WTC11 (cell line): ENCODE data around the gene SAFB2. TPM values are rescaled to one million over a fixed set of nuclear protein-coding genes. Genes with fewer than 3 reads are reported as not detected.

ENCODE experiments used
- ATAC-seq: fragments of 200-7000 bp; cut with Tn5 transposase; 2 replicates; pipeline ENCODE4 v1.10.0; 2021; ENCODE audit warnings: mild to moderate bottlenecking, moderate library complexity
- CTCF ChIA-PET: fragments of 300-600 bp; sonication (Branson Sonifier 250); formaldehyde crosslinking; loops from one replicate; lab custom pipeline; 2021; ENCODE audit warnings: antibody characterized with exemption; lab: Charles Lee
- POLR2A ChIA-PET: fragments of 350-600 bp; sonication (Branson Sonifier 250); formaldehyde crosslinking; loops from one replicate; lab custom pipeline; 2021; ENCODE audit warnings: antibody characterized with exemption; lab: Charles Lee
- DNase-seq: peaks from one replicate; pipeline ENCODE4 v3.0.0; 2021; ENCODE audit warnings: low spot score
- H3K27ac Mint-ChIP-seq: 2 replicates; pipeline ENCODE4 v1.8.0; 2021; ENCODE audit warnings: mixed read lengths
- H3K27me3 Mint-ChIP-seq: 2 replicates; pipeline ENCODE4 v1.8.0; 2021; ENCODE audit warnings: low read depth, mild to moderate bottlenecking, moderate library complexity, mixed read lengths
- H3K36me3 Mint-ChIP-seq: 2 replicates; pipeline ENCODE4 v1.8.0; 2021; ENCODE audit warnings: mixed read lengths
- H3K4me1 Mint-ChIP-seq: 2 replicates; pipeline ENCODE4 v1.8.0; 2022; ENCODE audit warnings: mixed read lengths
- H3K4me3 Mint-ChIP-seq: 2 replicates; pipeline ENCODE4 v1.8.0; 2021; ENCODE audit warnings: mild to moderate bottlenecking, moderate library complexity, mixed read lengths
- H3K9me3 Mint-ChIP-seq: 2 replicates; pipeline ENCODE4 v1.8.0; 2021; ENCODE audit warnings: mixed read lengths
- ATF6 ChIP-seq: sonication (generic); formaldehyde crosslinking; IDR thresholded peaks from 2 replicates; pipeline ENCODE4 v1.8.1; 2023; ENCODE audit warnings: mild to moderate bottlenecking, missing genetic modification reagents
- CTCF ChIP-seq: fragments of 200-600 bp; IDR thresholded peaks from 2 replicates; pipeline ENCODE4 v1.8.0; 2022; ENCODE audit warnings: antibody characterized with exemption
- E2F4 ChIP-seq: sonication (generic); formaldehyde crosslinking; IDR thresholded peaks from 2 replicates; pipeline ENCODE4 v1.8.1; 2022; ENCODE audit warnings: low read depth, mild to moderate bottlenecking, moderate library complexity, missing genetic modification reagents, borderline replicate concordance
- ERG ChIP-seq: fragments of 250-450 bp; sonication (Bioruptor Pico); IDR thresholded peaks from 2 replicates; pipeline ENCODE4 v1.8.0; 2021; ENCODE audit warnings: mild to moderate bottlenecking
- FOXP1 ChIP-seq: sonication (generic); formaldehyde crosslinking; IDR thresholded peaks from 2 replicates; pipeline ENCODE4 v1.8.0; 2022; ENCODE audit warnings: missing genetic modification reagents, mild to moderate bottlenecking, moderate library complexity, borderline replicate concordance
- ZBTB21 ChIP-seq: sonication (generic); formaldehyde crosslinking; IDR thresholded peaks from 2 replicates; pipeline ENCODE4 v1.8.1; 2023; ENCODE audit warnings: mild to moderate bottlenecking, missing genetic modification reagents, borderline replicate concordance
- ZMAT4 ChIP-seq: fragments of 250-450 bp; sonication (Bioruptor Pico); IDR thresholded peaks from 2 replicates; pipeline ENCODE4 v1.9.0; 2021; ENCODE audit warnings: mild to moderate bottlenecking
- ZNF281 ChIP-seq: sonication (generic); formaldehyde crosslinking; IDR thresholded peaks from 2 replicates; pipeline ENCODE4 v1.8.0; 2023; ENCODE audit warnings: mild to moderate bottlenecking, missing genetic modification reagents
- ZNF425 ChIP-seq: fragments of 250-450 bp; sonication (Bioruptor Pico); conservative IDR thresholded peaks from 2 replicates; pipeline ENCODE4 v1.9.0; 2021; ENCODE audit warnings: mild to moderate bottlenecking
- total RNA-seq: library from RNA; stranded (reverse); gene quantifications from 3 replicates; pipeline ENCODE4 v1.2.3, GENCODE V29; 2021

SAFB2 gene
- total RNA-seq, 1 experiment from 2014 or later: 100 TPM

GRCh38 chr19:5587071-5587455, 35.5 kb downstream of the SAFB2 start:
- Mint-ChIP-seq H3K4me1 (peaks cover 17% of the 10 kb centered on the region), H3K4me3 (no peak overlapping the region), H3K27me3 (no peaks in the 10 kb centered on the region), H3K27ac (no peak overlapping the region), H3K9me3 (no peaks in the 10 kb centered on the region)
- POLR2A ChIA-PET: no interaction called here
- DNase-seq (no peak), ATAC-seq (no peak)
- CTCF ChIA-PET: interaction anchor here (1.0 to 3.2 kb wide), 2 partner anchors 19 to 25 kb away, joined by 3 to 11 read pairs; partner anchors contain the start of gene TINCR
- no peak for TF ChIP-seq CTCF
- no peak for TF ChIP-seq ZNF425 (CRISPR knock-in tag)
- no peak for TF ChIP-seq ATF6
- no peak for TF ChIP-seq ZNF281
- TF ChIP-seq, all 79 proteins: peak for 0
- H3K36me3 Mint-ChIP-seq: peaks cover 33% of the 10 kb centered on the region

GRCh38 chr19:5586300-5587070, 36.1 kb downstream of the SAFB2 start:
- Mint-ChIP-seq H3K4me3 (peak overlapping the region; percentile 30; the same call in 1 of the 2 replicates), H3K9me3 (no peaks in the 10 kb centered on the region), H3K36me3 (peaks cover 27% of the 10 kb centered on the region), H3K27ac (peak overlapping the region; percentile 70), H3K4me1 (peaks cover 17% of the 10 kb centered on the region), H3K27me3 (no peaks in the 10 kb centered on the region)
- ATAC-seq (no peak), DNase-seq (no peak)
- TF ChIP-seq ATF6 (no peak), ERG (CRISPR knock-in tag) (no peak), E2F4 (CRISPR knock-in tag) (no peak), ZMAT4 (CRISPR knock-in tag) (no peak), FOXP1 (CRISPR knock-in tag) (0 out of 2 replicates have a peak, but pooled peaks have one; percentile 34), ZBTB21 (CRISPR knock-in tag) (0 out of 2 replicates have a peak, but pooled peaks have one; percentile 24)
- ChIA-PET POLR2A (interaction anchor here (0.8 kb wide), 1 partner anchor 145 kb away, joined by 3 read pairs; no protein-coding TSS in a partner anchor), CTCF (interaction anchor here (1.0 to 3.2 kb wide), 7 partner anchors 19 to 103 kb away, joined by 3 to 11 read pairs (median 9); partner anchors contain the start of gene TINCR)
